ENCODE results near the gene USP40.

The USP40 gene

GRCh38 chr2:233446121-233446520 is 120.5 kb downstream of the USP40 start:
- CTCF ChIA-PET: interaction anchor here (1.2 kb wide), 1 partner anchor 470 kb away, joined by 3 read pairs; no protein-coding TSS in a partner anchor
- Histone ChIP-seq H3K27ac (ENCODE audit: extremely low read depth, low read depth, low read length) (no peak overlapping the region), H3K4me3 (ENCODE audit: low read depth, low read length) (no peak overlapping the region), H3K9me3 (ENCODE audit: control insufficient read depth, insufficient read depth, low read depth, low read length) (no peaks in the 10 kb centered on the region), H3K36me3 (ENCODE audit: control insufficient read depth in 2 of 2, insufficient read depth in 1 of 2, low read length in 2 of 2) (peaks cover 0 to 75% of the 10 kb centered on the region in 2 experiments; a peak in 2 of 3 replicates), H3K4me1 (ENCODE audit: control insufficient read depth, insufficient read depth, low read length) (no peaks in the 10 kb centered on the region)
- TF ChIP-seq ZNF830 (tag by site-specific recombination; IDR thresholded peaks at IDR 0.05; ENCODE audit: low read depth): no peak
- no peak for TF ChIP-seq PRDM1 (tag by site-specific recombination; IDR thresholded peaks at IDR 0.05)
- no peak for TF ChIP-seq ZNF560 (tag by site-specific recombination; IDR thresholded peaks at IDR 0.05; ENCODE audit: borderline replicate concordance)
- no peak for TF ChIP-seq ZNF654 (tag by site-specific recombination; IDR thresholded peaks at IDR 0.05; ENCODE audit: low read depth)
- no peak for TF ChIP-seq ZBTB10 (tag by site-specific recombination; IDR thresholded peaks at IDR 0.05)
- no peak for TF ChIP-seq ZNF423 (tag by site-specific recombination; IDR thresholded peaks at IDR 0.05)
- TF ChIP-seq ZBTB11 (tag by site-specific recombination; conservative IDR thresholded peaks at IDR 0.05; ENCODE audit: low read depth): no peak
- TF ChIP-seq ZNF426 (tag by site-specific recombination; IDR thresholded peaks at IDR 0.05): no peak
- no peak for TF ChIP-seq ZNF37A (tag by site-specific recombination; IDR thresholded peaks at IDR 0.05)
- TF ChIP-seq PATZ1 (tag by site-specific recombination; IDR thresholded peaks at IDR 0.05): no peak
- TF ChIP-seq FEZF1 (tag by site-specific recombination; IDR thresholded peaks at IDR 0.05): no peak
- no peak for TF ChIP-seq ZBTB49 (tag by site-specific recombination; IDR thresholded peaks at IDR 0.05; ENCODE audit: low read depth)
- POLR2A ChIA-PET: no interaction called here

- CTCF ChIA-PET: interaction anchor here (1.2 to 3.7 kb wide), 3 partner anchors 43 to 1672 kb away, joined by 3 to 36 read pairs (median 3); no protein-coding TSS in a partner anchor
- H3K9me3 ChIP-seq (ENCODE audit: control insufficient read depth, insufficient read depth, low read depth, low read length): no peaks in the 10 kb centered on the region
- peaks cover 0 to 68% of the 10 kb centered on the region in 2 experiments; a peak in 2 of 3 replicates for H3K36me3 ChIP-seq (ENCODE audit: control insufficient read depth in 2 of 2, insufficient read depth in 1 of 2, low read length in 2 of 2)
- H3K4me3 ChIP-seq (ENCODE audit: low read depth, low read length): no peak overlapping the region
- H3K4me1 ChIP-seq (ENCODE audit: control insufficient read depth, insufficient read depth, low read length): no peaks in the 10 kb centered on the region
- POLR2A ChIA-PET: no interaction called here
- H3K27ac ChIP-seq (ENCODE audit: extremely low read depth, low read depth, low read length): no peak overlapping the region
- TF ChIP-seq ZNF585B (tag by site-specific recombination; IDR thresholded peaks at IDR 0.05): no peak
- no peak for TF ChIP-seq ZNF140 (tag by site-specific recombination; IDR thresholded peaks at IDR 0.05)
- TF ChIP-seq SCRT2 (tag by site-specific recombination; IDR thresholded peaks at IDR 0.05): no peak
- no peak for TF ChIP-seq ZNF624 (tag by site-specific recombination; IDR thresholded peaks at IDR 0.05)
- TF ChIP-seq ZNF518A (tag by site-specific recombination; conservative IDR thresholded peaks at IDR 0.05; ENCODE audit: low read depth): no peak
These were observed 121.3 kb downstream of the USP40 start for GRCh38 chr2:233445152-233445830.

Measured in HEK293 (cell line).